Measurements from ENCODE around the gene KCNK2.
A peak's percentile ranks its signal among the peaks of the same experiment; 100 is the strongest.

KCNK2 gene

GRCh38 chr1:215101511-215101910, 19.0 kb downstream of the KCNK2 start:
- no peak for DNase-seq

GRCh38 chr1:215104283-215104682, 21.7 kb downstream of the KCNK2 start:
- no peak for DNase-seq

GRCh38 chr1:215106067-215106466, 23.5 kb downstream of the KCNK2 start:
- no peak for DNase-seq

- DNase-seq, result no peak
These were observed 26.6 kb downstream of the KCNK2 start for GRCh38 chr1:215109171-215109570.

GRCh38 chr1:215111916-215112315, 29.4 kb downstream of the KCNK2 start:
- DNase-seq, result no peak

- no peak for DNase-seq
These were observed 31.2 kb downstream of the KCNK2 start for GRCh38 chr1:215113776-215114153.

DNA sequence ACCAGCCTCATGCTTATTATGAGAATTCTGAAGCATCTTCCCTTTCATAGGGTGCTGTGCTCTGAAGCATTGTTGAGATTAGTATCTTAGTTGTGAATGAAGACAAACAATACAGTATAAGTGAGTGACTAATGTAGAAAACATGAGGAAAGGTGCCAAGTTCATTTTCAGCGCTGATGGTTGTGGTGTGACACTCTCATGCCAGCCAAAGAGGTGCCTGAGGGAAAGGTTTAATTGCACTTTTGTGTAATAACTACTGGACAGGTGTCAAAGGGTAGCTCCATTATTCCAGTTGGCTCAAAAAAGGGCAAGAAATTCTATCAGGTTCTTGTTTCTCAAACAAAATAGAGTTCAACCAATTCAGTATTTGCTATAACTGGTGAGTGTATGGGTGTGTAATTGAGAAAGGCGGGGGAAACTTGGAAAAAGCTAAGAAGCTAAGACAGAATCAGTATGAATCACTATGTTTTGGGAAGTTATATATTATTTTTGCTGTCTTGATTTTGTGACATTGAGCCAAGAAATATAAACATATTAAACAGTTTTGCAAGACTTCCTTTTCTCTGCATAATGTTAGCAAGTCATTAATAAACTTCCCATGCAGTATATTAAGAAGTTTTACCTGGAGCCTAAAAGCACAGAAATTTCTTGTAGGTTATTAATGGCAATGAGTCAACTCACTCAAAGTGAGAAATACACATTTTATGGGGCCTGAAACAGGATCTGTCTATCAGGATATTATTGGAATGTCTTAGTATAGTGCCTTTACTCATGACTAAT, 31.8 kb downstream of the KCNK2 start:
- peak in 1 of 2 experiments; percentile 64 for DNase-seq

- no peak for DNase-seq
These were observed 33.2 kb downstream of the KCNK2 start for GRCh38 chr1:215115760-215116159.

DNA sequence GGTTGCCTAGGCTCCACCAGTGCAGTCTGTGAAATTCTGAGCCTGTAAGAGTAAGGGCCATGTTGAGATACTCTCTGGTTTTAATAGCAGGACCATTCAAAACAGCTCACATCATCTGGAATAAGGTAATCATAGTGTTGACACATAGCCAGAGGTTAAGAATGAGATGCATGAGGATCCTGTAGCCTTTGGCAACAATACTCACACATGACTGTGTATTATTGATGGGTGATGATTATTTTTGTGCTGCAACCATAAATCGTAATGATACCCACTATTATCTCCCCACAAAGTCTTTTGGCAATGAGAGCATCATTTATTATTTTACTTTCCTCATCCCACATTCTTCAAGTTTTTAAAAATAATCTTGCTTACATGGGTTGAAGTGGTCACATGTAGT, 35.5 kb downstream of the KCNK2 start:
- peak in 1 of 2 experiments; percentile 26 for DNase-seq

GRCh38 chr1:215119056-215119455, 36.5 kb downstream of the KCNK2 start:
- no peak for DNase-seq

DNA sequence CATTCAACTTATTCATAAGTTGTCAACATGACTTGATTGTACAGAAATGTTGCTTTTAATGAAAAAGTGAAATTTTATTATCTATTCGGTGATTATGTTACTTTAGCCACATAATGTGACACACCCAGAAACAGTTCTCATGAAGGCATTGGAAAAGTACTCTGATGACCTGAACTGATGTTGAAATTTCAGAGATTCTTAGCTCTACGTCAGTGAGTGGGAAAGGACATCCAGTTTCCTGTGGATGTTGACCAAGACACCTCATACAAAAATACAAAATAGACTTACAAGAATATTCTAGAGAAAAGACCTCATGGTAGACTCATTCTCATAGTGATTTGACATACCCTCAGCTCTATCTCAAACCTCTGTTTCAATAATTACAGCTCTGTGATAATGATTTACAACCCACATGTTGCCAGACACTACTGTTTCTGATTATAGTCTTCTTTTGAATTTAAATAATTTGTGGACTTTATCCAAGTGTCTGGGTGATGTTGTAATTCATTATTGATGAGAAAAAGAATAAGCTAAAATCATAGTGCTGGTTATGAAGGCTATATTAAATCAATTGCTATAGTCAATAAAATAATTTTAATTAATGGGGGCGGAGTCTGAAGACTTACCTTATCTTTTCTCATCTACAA, 37.3 kb downstream of the KCNK2 start:
- no peak for DNase-seq

- DNase-seq, result no peak
These were observed 46.0 kb downstream of the KCNK2 start for GRCh38 chr1:215128504-215128903.

DNA sequence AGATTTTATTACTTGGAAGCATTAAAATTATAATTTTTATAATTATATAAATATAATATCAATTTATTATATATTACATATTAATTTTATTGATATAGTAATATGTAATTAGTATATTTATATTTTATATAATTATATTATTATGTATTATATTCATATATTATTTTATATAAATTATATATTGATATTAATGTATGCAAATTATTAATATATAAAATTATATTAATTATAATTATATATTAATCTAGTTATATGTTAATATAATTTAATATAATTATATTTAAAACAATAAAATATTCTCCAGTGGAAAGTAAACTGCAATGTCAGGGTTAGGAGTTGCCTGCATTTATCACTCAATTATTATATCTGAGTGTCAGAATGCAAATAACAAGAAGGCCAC, 48.8 kb downstream of the KCNK2 start:
- no peak for DNase-seq

DNA sequence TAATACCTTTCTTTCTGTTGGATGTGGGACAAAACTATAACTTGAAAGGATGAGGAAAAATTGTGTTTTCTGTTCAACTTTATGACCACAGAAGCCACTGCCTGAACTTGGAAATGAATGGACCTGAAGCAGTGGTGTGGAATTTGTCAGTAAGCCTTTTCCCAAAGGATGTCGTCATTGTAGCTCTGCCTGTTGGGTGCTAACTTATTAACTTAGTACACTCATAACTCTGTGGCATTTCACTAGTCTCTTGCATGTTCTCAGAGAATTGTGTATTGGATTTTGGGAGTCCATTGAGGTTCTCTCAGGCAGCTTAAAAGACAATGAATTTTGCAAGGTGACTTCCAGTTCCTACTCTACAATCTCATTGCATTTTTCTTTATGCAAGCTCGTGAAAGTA, 49.6 kb downstream of the KCNK2 start:
- DNase-seq, result no peak

- DNase-seq, result no peak
These were observed 51.0 kb downstream of the KCNK2 start for GRCh38 chr1:215133532-215133931.

GRCh38 chr1:215137985-215138384, 55.4 kb downstream of the KCNK2 start:
- no peak for DNase-seq

DNA sequence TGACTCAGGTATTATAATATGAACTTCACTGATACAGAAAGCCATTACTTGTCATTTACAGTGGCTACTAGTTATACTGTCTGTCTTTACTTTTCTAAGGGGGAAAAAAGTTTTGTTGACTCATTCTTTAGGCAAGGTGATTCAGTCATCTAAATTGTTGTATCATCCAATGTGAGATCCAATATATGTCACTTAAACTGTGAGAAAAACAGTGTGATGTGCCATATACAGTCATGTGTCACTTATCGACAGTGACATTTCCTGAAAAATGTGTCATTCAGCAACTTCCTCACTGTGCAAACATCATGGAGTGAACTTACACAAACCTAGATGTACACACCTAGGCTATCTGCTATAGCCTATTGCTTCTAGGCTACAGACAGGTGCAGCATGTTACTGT, 57.6 kb downstream of the KCNK2 start:
- DNase-seq, result no peak

DNA sequence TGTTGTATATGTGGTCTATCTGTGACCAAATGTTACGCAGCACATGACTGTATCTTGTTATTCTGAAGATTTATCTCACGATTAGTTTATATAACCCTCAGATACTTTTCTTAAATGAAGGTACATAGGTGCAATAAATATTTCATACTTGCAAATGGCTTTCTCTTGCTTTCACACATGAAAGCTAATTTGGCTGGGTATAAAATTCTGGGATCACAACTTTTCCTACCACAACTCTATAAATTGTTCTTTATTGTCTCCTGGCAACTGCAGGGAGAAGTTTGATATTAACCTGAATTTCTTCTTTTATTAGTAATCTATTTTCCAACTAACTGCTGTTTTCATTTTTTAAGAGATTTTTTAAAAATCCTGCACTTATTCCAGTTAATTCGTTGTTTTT, 58.9 kb downstream of the KCNK2 start:
- no peak for DNase-seq

DNA sequence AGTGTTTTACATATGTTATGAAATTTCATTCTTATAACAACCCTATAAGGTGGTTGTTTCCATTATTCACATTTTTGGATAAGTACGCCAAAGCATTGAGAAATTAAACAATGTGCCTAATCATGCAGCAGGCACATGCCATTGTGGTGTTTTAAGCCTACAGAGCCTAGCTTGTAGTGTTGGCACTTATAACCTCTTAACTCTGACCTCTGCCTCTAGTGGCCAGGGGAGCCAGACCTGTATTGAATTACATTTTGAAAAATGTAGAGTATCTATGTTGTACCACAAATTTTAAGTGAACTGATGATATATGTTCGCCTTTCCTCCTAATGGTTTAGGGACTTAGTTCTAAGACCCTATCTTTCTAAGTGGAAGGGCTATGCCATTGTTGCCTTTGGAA, 61.0 kb downstream of the KCNK2 start:
- DNase-seq, result no peak

DNA sequence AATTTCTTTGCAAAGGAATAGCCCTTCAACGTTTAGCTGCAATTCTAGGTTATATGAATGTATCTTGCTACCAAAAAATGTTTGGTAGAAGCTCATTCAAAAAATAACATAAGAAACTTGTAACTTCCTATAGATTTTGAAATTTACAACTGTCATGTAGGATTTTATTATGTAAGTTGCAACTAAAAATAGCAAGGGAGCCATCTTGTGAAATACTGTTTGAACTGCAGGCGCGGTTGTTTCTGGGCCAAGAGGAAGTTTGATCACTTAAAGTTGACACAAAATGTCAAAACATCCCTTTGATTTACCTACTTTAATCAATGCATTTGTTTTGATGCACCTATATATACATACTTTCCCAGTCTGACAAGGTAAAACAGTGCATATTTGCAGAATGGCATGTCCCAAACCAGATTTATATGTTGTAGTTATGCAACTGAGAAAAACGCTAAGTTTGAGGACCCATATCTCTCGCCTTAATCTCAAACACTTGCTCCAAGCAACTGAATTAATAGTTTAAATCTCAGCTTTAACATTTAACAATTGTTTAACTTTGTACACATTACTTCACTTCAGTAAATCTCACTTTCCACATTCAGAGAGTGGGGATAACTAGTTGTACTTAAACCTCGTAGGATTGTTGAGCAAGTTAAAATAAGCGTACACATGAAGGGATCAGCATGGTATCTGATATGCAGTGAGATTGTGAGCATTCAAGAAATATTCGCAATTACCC, 63.9 kb downstream of the KCNK2 start:
- DNase-seq, result peak; percentile 4 to 22

- no peak for DNase-seq
These were observed 64.5 kb downstream of the KCNK2 start for GRCh38 chr1:215147024-215147423.

- DNase-seq, result no peak
These were observed 69.5 kb downstream of the KCNK2 start for GRCh38 chr1:215151841-215152549.

DNA sequence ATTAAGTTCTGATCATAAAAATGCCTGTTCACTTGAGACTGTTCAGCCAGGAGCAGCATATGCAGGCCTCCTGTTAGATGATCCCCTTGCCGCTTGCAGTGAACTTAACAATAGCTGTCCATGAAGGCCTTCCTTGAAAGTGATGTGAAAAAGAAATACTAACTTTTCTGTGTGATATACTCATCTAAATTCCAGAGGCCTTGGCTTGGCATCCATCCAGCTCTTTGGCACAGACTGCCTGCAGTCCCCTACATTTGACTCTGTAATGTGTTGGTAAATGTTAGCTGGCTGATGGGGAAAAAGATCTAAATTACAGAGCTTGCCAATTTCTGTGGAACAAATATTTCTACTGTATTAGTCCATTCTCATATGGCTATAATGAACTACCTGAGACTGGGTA, 73.7 kb downstream of the KCNK2 start:
- no peak for DNase-seq

Data from NCI-H2081 (cell line).